ENCODE data around the gene WDR44. TPM values are rescaled to one million over a fixed set of nuclear protein-coding genes. Genes with fewer than 3 reads are reported as not detected.

The WDR44 gene
- total and polyA plus RNA-seq, 2 of the 4 experiments (the other 2 are of a cell fraction), result 10.0 to 11.8 TPM

DNA sequence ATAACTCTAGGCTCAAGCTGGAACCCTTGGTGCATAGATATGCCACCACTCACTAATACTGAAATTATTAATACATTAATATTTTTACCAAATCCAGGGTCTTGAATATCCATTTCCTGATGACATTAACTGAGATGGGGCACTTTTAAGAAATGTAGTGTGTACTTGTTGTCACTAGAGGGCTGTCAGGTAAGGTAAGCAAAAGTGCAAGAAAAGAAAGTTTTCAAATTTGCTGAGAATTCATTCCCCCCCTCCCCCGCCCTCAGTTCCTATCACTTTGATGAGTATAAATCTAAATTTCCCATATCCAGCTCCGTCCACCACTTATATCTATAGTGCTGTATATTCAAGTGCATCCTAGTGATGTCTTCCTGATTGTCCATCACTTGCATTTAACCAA is 20.5 kb upstream of the WDR44 start:
- Histone ChIP-seq H4K20me1 (ENCODE audit: insufficient read depth, low read length) (no peaks in the 10 kb centered on the region), H4K5ac (ENCODE audit: low read depth, low read length) (no peak overlapping the region), H3K9me1 (ENCODE audit: insufficient read depth, low read length) (no peaks in the 10 kb centered on the region), H2AFZ (replicated peaks; ENCODE audit: low read length, poor library complexity) (no peak overlapping the region), H3K27me3 (ENCODE audit: control insufficient read depth, insufficient read depth, low read length) (no peaks in the 10 kb centered on the region), H3K18ac (ENCODE audit: low read depth, low read length) (no peak overlapping the region), H2BK120ac (ENCODE audit: low read depth, low read length) (no peak overlapping the region), H4K8ac (ENCODE audit: low read depth in 2 of 2, low read length in 2 of 2) (no peak overlapping the region), H3K27ac (ENCODE audit: insufficient read depth, low read length) (no peak overlapping the region), H3K4me1 (ENCODE audit: control insufficient read depth, insufficient read depth, low read length) (no peaks in the 10 kb centered on the region), H3K23ac (ENCODE audit: low read depth, low read length) (no peak overlapping the region), H3K4me2 (ENCODE audit: low read depth, low read length) (no peak overlapping the region), H3K9me3 (ENCODE audit: control insufficient read depth, insufficient read depth, low read length) (no peaks in the 10 kb centered on the region), H2AK9ac (replicated peaks; ENCODE audit: low read depth, low read length, poor library complexity) (no peak overlapping the region), H2BK15ac (ENCODE audit: low read depth, low read length) (no peak overlapping the region), H3K36me3 (ENCODE audit: control insufficient read depth, insufficient read depth, low read length) (no peaks in the 10 kb centered on the region), H2AK5ac (ENCODE audit: low read depth, low read length) (no peak overlapping the region), H3K14ac (replicated peaks; ENCODE audit: low read depth, low read length) (no peak overlapping the region), H3K4ac (ENCODE audit: low read depth, low read length) (no peak overlapping the region), H3K56ac (ENCODE audit: extremely low read depth, insufficient read depth, low read length) (no peak overlapping the region), H3K79me1 (ENCODE audit: low read depth in 1 of 2, low read length in 2 of 2) (no peaks in the 10 kb centered on the region), H2BK20ac (ENCODE audit: low read depth, low read length) (no peak overlapping the region), H2BK5ac (ENCODE audit: low read depth, low read length, poor library complexity, severe bottlenecking) (no peak overlapping the region), H3K9ac (ENCODE audit: low read depth, low read length) (no peak overlapping the region), H4K91ac (ENCODE audit: insufficient read depth, low read depth, low read length) (no peak overlapping the region), H3K4me3 (ENCODE audit: insufficient read depth, low read depth, low read length) (no peak overlapping the region)
- intact Hi-C loops (cut with micrococcal nuclease) (no loop called here), in situ Hi-C loops (cut with MboI; ENCODE audit: low sequenced_read_pairs) (no loop called here), dilution Hi-C loops (cut with HindIII; ENCODE audit: low sequenced_read_pairs, unreplicated experiment) (no loop called here)
- ATAC-seq (ENCODE audit: low read depth) (no peak), DNase-seq (no peak)
- TF ChIP-seq RAD21 (IDR thresholded peaks at IDR 0.05; ENCODE audit: low read length), result 0 out of 2 replicates have a peak, but pooled peaks have one; percentile 9
- no peak for TF ChIP-seq FOS (IDR thresholded peaks at IDR 0.05; ENCODE audit: low read depth, low read length)
- no peak for TF ChIP-seq MAZ (IDR thresholded peaks at IDR 0.05; ENCODE audit: borderline replicate concordance, low read depth, low read length)
- TF ChIP-seq ELK1 (IDR thresholded peaks at IDR 0.05; ENCODE audit: borderline replicate concordance, low read depth, low read length), result no peak
- TF ChIP-seq RFX5 (IDR thresholded peaks at IDR 0.05; ENCODE audit: low read depth, low read length), result no peak
- TF ChIP-seq CTCF (conservative IDR thresholded peaks at IDR 0.05; ENCODE audit: low read depth, low read length), result peak; percentile 14; the same call in 1 of the 2 replicates
- ChIA-PET POLR2A (ENCODE audit: unreplicated experiment) (no interaction called here), CTCF (no interaction called here)
- WGBS, 2 experiments (ENCODE audit: extremely low coverage in 2 of 2, insufficient read length in 1 of 2), result no CpG with 5 or more reads among the region's 2 CpGs
- BruUV-seq (replicated peaks), result no TSS peak

Data from IMR-90 (cell line).